GM18526 (cell line): ENCODE results near the gene POMT1.

Source experiments
- POLR2A ChIP-seq: IDR thresholded peaks from 3 replicates; pipeline ENCODE4 v1.6.1; 2011; ENCODE audit not compliant: insufficient read length; ENCODE audit errors: extremely low read depth

POMT1 gene

GRCh38 chr9:131503626-131504465 is 1.1 kb downstream of the POMT1 start:
- no peak for TF ChIP-seq POLR2A

DNA sequence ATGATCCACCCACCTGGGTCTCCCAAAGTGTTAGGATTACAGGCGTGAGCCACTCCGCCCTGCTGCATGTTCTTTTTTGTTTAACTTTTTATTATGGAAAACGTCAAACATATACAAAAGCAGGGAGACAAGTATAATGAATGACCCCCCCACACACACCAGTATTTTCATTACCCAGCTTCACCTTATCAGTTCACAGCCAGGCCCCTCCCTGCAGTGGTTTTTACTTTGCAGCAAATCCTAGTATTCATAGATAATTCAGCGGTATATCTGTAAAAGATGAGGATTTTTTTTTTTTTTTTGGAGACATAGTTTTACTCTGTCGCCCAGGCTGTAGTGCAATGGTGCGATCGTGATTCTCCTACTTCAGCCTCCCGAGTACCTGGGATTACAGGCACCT is 2.3 kb downstream of the POMT1 start:
- TF ChIP-seq POLR2A, result no peak

GRCh38 chr9:131511416-131511815 is 8.7 kb downstream of the POMT1 start:
- TF ChIP-seq POLR2A, result no peak

GRCh38 chr9:131511880-131512279 is 9.2 kb downstream of the POMT1 start:
- TF ChIP-seq POLR2A, result no peak

GRCh38 chr9:131513177-131513576 is 10.5 kb downstream of the POMT1 start:
- no peak for TF ChIP-seq POLR2A

- TF ChIP-seq POLR2A, result no peak
These were observed 13.4 kb downstream of the POMT1 start for GRCh38 chr9:131516100-131516499.

- no peak for TF ChIP-seq POLR2A
These were observed 14.2 kb downstream of the POMT1 start for GRCh38 chr9:131516930-131517329.

DNA sequence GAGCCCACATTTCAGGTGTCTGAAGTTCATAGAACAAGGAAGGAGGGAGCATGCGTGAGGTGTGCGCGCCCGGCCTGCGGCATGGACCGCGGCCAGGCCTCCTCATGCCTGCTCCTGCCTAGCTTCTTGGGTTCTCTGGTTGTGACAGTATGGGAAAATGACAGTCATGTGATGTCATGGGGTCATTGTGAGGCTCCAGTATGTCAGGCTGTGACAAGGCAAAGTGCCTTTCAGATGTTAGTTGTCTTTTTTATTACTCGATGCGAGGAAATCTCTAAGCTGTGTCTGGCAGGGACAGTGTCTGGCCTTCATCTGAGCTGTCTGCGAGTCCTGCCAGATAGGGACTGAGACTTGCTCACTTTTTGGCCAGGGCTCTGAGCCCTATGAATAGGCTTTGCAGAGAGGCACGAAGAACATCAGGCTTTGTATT is 15.1 kb downstream of the POMT1 start:
- TF ChIP-seq POLR2A, result no peak

GRCh38 chr9:131518553-131518952 is 15.8 kb downstream of the POMT1 start:
- no peak for TF ChIP-seq POLR2A

- no peak for TF ChIP-seq POLR2A
These were observed 17.8 kb downstream of the POMT1 start for GRCh38 chr9:131520503-131520902.

- no peak for TF ChIP-seq POLR2A
These were observed 18.5 kb downstream of the POMT1 start for GRCh38 chr9:131521203-131521602.

DNA sequence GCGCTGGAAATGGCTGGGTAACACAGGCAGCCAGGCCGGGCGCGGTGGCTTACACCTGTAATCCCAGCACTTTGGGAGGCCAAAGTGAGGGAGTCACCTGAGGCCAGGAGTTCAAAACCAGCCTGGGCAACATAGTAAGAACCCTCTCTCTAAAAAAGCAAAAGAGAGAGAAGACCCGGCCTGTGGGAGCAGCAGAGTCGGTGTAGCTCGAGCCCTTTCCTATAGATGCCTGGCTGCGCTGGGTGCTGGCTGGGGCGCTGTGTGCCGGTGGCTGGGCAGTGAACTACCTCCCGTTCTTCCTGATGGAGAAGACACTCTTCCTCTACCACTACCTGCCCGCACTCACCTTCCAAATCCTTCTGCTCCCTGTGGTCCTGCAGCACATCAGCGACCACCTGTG is 19.1 kb downstream of the POMT1 start:
- TF ChIP-seq POLR2A, result no peak

DNA sequence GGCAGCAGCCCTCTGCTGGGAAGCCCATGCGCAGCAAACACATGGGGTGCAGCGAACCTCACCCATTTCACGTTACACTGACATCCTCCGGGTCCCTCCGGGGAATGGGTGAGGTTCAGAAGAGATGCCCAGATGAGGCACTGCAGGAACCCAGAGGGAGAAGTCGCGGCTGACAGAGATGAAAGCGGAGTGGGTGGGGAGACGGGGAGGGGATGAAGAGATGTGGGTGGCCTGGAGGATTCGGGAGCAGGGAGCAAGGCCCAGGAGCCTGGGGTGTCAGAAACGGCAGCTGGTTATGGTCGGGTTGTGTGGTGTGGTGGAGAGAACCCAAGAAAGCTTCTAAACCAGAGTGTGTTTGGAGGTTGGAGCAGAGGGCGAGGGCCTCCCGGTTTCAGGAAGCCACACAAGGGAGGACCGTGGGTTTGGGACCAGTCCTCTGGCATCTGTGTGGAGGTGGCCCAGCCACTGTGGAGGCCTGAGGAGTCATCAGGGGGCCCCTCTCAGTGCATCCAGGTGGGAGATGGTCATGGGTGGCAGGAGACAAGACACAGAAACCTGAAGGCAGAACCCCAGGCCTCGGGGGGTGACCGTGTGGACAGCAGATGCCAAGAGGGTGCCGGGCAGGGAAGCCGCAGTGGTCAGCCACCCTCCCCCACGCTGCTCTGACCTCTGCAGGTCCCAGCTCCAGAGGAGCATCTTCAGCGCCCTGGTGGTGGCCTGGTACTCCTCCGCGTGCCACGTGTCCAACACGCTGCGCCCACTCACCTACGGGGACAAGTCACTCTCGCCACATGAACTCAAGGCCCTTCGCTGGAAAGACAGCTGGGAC is 19.8 kb downstream of the POMT1 start:
- no peak for TF ChIP-seq POLR2A

DNA sequence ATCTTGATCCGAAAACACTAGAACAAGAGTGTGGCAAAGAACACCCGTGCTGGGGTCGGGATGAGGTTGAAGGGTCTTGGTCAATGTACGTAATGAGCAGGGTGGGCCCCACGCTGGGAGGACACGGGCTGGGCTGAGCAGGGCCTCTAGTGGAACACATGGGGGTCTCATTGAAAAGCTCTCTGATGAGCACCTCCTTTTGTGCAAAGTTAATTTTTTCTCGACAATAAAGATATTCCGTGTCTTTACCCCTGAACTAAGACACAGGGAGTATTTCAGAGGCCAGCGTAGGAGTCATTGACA is 20.3 kb downstream of the POMT1 start:
- TF ChIP-seq POLR2A, result no peak

- no peak for TF ChIP-seq POLR2A
These were observed 21.0 kb downstream of the POMT1 start for GRCh38 chr9:131523451-131524435.
